ENCODE measurements around the gene LRIG3. TPM values are rescaled to one million over a fixed set of nuclear protein-coding genes. Genes with fewer than 3 reads are reported as not detected.

Gene LRIG3
- total and polyA plus RNA-seq, 2 donors (not counting 3 experiments of a cell fraction or from before 2014, with no cell fraction given) = 55.5 to 55.7 TPM

DNA sequence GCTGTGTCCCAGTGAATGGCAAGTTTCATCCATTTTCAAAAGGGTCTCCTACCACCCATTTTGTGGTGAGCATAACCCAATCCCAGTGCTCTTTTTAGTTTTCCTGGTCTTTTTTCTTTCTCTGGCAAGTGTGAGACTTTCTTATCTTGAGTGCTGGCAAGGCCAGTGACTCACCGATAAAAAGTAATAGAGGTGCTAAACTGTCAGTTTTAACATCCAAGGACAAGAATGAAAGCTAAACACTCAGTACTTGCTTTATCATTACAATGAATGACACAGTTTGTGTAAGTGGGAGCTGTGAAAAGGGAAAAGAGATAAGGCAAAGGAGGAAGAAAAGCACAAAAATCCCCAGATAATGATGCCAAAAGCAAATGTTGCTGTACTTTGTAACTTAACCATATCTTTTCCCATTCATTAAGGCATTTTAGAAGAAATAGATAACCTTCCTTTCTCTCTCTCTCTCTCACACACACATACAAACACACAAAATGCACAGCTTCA is 4.9 kb upstream of the LRIG3 start:
- TF ChIP-seq, protein P1, sequence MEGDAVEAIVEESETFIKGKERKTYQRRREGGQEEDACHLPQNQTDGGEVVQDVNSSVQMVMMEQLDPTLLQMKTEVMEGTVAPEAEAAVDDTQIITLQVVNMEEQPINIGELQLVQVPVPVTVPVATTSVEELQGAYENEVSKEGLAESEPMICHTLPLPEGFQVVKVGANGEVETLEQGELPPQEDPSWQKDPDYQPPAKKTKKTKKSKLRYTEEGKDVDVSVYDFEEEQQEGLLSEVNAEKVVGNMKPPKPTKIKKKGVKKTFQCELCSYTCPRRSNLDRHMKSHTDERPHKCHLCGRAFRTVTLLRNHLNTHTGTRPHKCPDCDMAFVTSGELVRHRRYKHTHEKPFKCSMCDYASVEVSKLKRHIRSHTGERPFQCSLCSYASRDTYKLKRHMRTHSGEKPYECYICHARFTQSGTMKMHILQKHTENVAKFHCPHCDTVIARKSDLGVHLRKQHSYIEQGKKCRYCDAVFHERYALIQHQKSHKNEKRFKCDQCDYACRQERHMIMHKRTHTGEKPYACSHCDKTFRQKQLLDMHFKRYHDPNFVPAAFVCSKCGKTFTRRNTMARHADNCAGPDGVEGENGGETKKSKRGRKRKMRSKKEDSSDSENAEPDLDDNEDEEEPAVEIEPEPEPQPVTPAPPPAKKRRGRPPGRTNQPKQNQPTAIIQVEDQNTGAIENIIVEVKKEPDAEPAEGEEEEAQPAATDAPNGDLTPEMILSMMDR (IDR thresholded peaks at IDR 0.05; ENCODE audit: extremely low read depth in 1 of 2, insufficient read depth in 1 of 2, low read depth in 1 of 2, low read length in 2 of 2) = no peak
- TF ChIP-seq POLR2A (IDR thresholded peaks at IDR 0.05; ENCODE audit: low read depth, low read length) = peak; percentile 52
- TF ChIP-seq JUN (IDR thresholded peaks at IDR 0.05; ENCODE audit: borderline replicate concordance, insufficient read depth, insufficient read length, low read depth) = peak; percentile 76
- no peak for TF ChIP-seq MYC (IDR thresholded peaks at IDR 0.05; ENCODE audit: low read depth, low read length)
- TF ChIP-seq GATA2 (IDR thresholded peaks at IDR 0.05; ENCODE audit: insufficient read depth, insufficient read length, low read depth, low read length) = peak; percentile 90
- peak; percentile 32 for TF ChIP-seq POLR2AphosphoS5 (IDR thresholded peaks at IDR 0.05; ENCODE audit: insufficient read depth, low read depth, low read length)
- peak; percentile 73 for TF ChIP-seq FOS (IDR thresholded peaks at IDR 0.05; ENCODE audit: borderline replicate concordance, insufficient read depth, low read length)
- no peak for TF ChIP-seq EZH2 (IDR thresholded peaks at IDR 0.05; ENCODE audit: borderline replicate concordance, low read depth, low read length, severe bottlenecking)
- no peaks in the 10 kb centered on the region for H3K36me3 ChIP-seq (ENCODE audit: control insufficient read depth in 2 of 2, extremely low read depth in 1 of 2, insufficient read depth in 2 of 2, low read length in 2 of 2)
- peak overlapping the region; percentile 36 for H2AFZ ChIP-seq (ENCODE audit: low read depth, low read length)
- DNase-seq (ENCODE audit: low read depth, low spot score) (peak; percentile 92), FAIRE-seq (peak; percentile 92)
- peak overlapping the region; percentile 55 for H3K27ac ChIP-seq (ENCODE audit: insufficient read depth, low read depth, low read length)
- H3K9me1 ChIP-seq (replicated peaks; ENCODE audit: control insufficient read depth, extremely low read depth, insufficient read depth, low read length) = no peaks in the 10 kb centered on the region
- ChIA-PET POLR2A (interaction anchor here (1.2 kb wide), 2 partner anchors 37 to 153 kb away, joined by 3 to 5 read pairs; no protein-coding TSS in a partner anchor), CTCF (interaction anchor here (0.8 to 3.5 kb wide), 8 partner anchors 9 to 385 kb away, joined by 3 to 19 read pairs (median 4); no protein-coding TSS in a partner anchor)
- peak overlapping the region; percentile 25 for H3K9ac ChIP-seq (replicated peaks; ENCODE audit: extremely low read depth, insufficient read depth, low read length)
- H3K4me2 ChIP-seq (ENCODE audit: insufficient read depth, low read length) = peak overlapping the region; percentile 51
- intact Hi-C loops (cut with micrococcal nuclease) (no loop called here), dilution Hi-C loops (cut with MboI; ENCODE audit: extremely low pct_ligation_motif_present, low sequenced_read_pairs) (no loop called here)
- BruUV-seq (replicated peaks) = no TSS peak
- no peaks in the 10 kb centered on the region for H3K27me3 ChIP-seq (ENCODE audit: control insufficient read depth in 2 of 2, insufficient read depth in 2 of 2, low read length in 2 of 2)
- H3K9me3 ChIP-seq (replicated peaks; ENCODE audit: control insufficient read depth, insufficient read depth, low read length) = no peaks in the 10 kb centered on the region
- peaks cover 1% of the 10 kb centered on the region for H3K79me2 ChIP-seq (ENCODE audit: control insufficient read depth, insufficient read depth, low read length)
- H3K4me3 ChIP-seq (replicated peaks in 1 of 3; ENCODE audit: insufficient read depth in 1 of 3, low read depth in 1 of 3, low read length in 3 of 3) = peak overlapping the region in 1 of 3 experiments; percentile 2
- H3K4me1 ChIP-seq (ENCODE audit: control insufficient read depth, extremely low read depth, insufficient read depth, low read length) = peaks cover 43% of the 10 kb centered on the region
- H4K20me1 ChIP-seq (replicated peaks; ENCODE audit: control insufficient read depth, extremely low read depth, insufficient read depth, low read length) = no peaks in the 10 kb centered on the region

Measured in endothelial cell of umbilical vein (primary cell).